Measurements from ENCODE around the gene LSR. TPM values are rescaled to one million over a fixed set of nuclear protein-coding genes. Genes with fewer than 3 reads are reported as not detected.

The LSR gene
- total RNA-seq, 1 experiment from 2014 or later: 152 TPM

- H3K79me1 ChIP-seq (ENCODE audit: insufficient read depth, low read depth, low read length, poor library complexity, severe bottlenecking): no peaks in the 10 kb centered on the region
- no peak overlapping the region for H2BK5ac ChIP-seq (ENCODE audit: insufficient read length, low read length)
- no peak overlapping the region for H2BK20ac ChIP-seq (ENCODE audit: low read depth, low read length, poor library complexity, severe bottlenecking)
- H4K5ac ChIP-seq (ENCODE audit: insufficient read length, low read depth, low read length): no peak overlapping the region
- no peak overlapping the region for H2AK5ac ChIP-seq (ENCODE audit: insufficient read length, low read length)
- no peak overlapping the region for H4K8ac ChIP-seq (replicated peaks; ENCODE audit: insufficient read length, low read depth, low read length)
- no CpG with 5 or more reads among the region's 20 CpGs for WGBS (ENCODE audit: extremely low coverage, insufficient read length, low lambda C conversion rate)
- H3K4ac ChIP-seq (ENCODE audit: low read depth, low read length): no peak overlapping the region
- H3K27me3 ChIP-seq (ENCODE audit: insufficient read depth, low read length): no peaks in the 10 kb centered on the region
- Mint-ChIP-seq H3K9me3 (no peaks in the 10 kb centered on the region), H3K27me3 (ENCODE audit: low read depth) (no peaks in the 10 kb centered on the region), H3K4me1 (peaks cover 0 to 10% of the 10 kb centered on the region in 2 experiments; a peak in 2 of 4 replicates), H3K36me3 (ENCODE audit: insufficient read depth in 1 of 3, low read depth in 3 of 3) (peaks cover 0 to 2% (median 0%) of the 10 kb centered on the region in 3 experiments; a peak in 1 of 7 replicates), H3K27ac (no peak overlapping the region; a peak in 1 of 7 replicates), H3K4me3 (no peak overlapping the region)
- H4K20me1 ChIP-seq (ENCODE audit: control insufficient read depth, insufficient read depth, insufficient read length): no peaks in the 10 kb centered on the region
- no peak overlapping the region for H3K27ac ChIP-seq (ENCODE audit: insufficient read length, low read depth, low read length)
- H3T11ph ChIP-seq (ENCODE audit: low read length): no peak overlapping the region
- TF ChIP-seq CTCF (conservative IDR thresholded peaks at IDR 0.05): peak; percentile 69
- H2BK12ac ChIP-seq (ENCODE audit: insufficient read length, low read depth, low read length): no peak overlapping the region
- H3K79me2 ChIP-seq (ENCODE audit: insufficient read depth, low read length): no peaks in the 10 kb centered on the region
- no peak overlapping the region for H3K18ac ChIP-seq (ENCODE audit: insufficient read length, low read depth, low read length)
- no peaks in the 10 kb centered on the region for H3K9me3 ChIP-seq (ENCODE audit: control insufficient read depth, low read depth, low read length)
- H2AFZ ChIP-seq (ENCODE audit: low read length): no peak overlapping the region
- no peak overlapping the region for H2BK15ac ChIP-seq (ENCODE audit: low read depth, low read length)
- no peak overlapping the region for H2BK120ac ChIP-seq (ENCODE audit: low read depth, low read length, poor library complexity, severe bottlenecking)
- no peak overlapping the region for H4K91ac ChIP-seq (ENCODE audit: insufficient read length, low read depth, low read length)
- peak; percentile 66 for DNase-seq
- no peaks in the 10 kb centered on the region; the same call in 1 of the 2 replicates for H3K4me1 ChIP-seq (ENCODE audit: insufficient read depth, low read length)
- H3K56ac ChIP-seq (ENCODE audit: insufficient read length, low read depth, low read length): no peak overlapping the region
- no peak overlapping the region for H3K23ac ChIP-seq (ENCODE audit: insufficient read length, low read depth, low read length)
- no peak overlapping the region for H3K9ac ChIP-seq (ENCODE audit: extremely low read depth, insufficient read length, low read length)
- H3K23me2 ChIP-seq (ENCODE audit: insufficient read length, low read depth, low read length, poor library complexity, severe bottlenecking): no peaks in the 10 kb centered on the region
- no peak overlapping the region for H3K14ac ChIP-seq (ENCODE audit: insufficient read depth, low read length)
- H3K4me2 ChIP-seq (ENCODE audit: insufficient read depth, insufficient read length, low read length): no peak overlapping the region
Observed at GRCh38 chr19:35306473-35307246, 57.9 kb downstream of the LSR start.
